ENCODE results near the gene ATRNL1. TPM values are rescaled to one million over a fixed set of nuclear protein-coding genes. Genes with fewer than 3 reads are reported as not detected.
"Not testable (repeated sequence)": the region's sequence is repeated elsewhere in the genome, so short reads cannot be mapped to it uniquely, and the experiment has no call there.

ATRNL1 gene
- polyA plus RNA-seq, 4 donors: 0.78 to 1.1 TPM; not detected in 2

DNA sequence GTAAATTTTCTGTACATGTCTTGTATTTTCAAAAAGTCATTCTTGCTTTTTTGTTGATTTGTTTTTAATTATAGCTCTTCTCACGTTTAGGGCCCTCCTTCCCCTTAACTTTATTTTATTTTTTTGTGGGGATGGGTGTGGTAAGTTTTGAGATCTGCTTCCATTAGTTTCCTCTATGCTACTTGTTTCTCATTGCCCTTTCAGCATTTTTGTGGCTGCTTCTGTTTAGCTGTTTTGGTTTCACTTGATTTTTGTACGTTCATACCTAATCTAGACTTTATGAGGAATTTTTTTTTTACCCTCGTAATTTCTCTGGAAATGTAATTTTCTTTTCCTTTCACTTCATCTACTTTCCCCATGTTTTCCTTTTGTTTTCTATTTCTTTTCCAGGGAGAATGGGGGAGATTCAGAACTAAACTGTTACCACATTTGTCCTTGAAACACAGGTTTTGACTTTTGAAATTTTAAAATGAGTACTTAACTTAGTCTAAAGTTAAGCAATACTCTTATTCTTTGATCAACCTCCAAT lies 80.8 kb downstream of the ATRNL1 start:
- no peaks in the 10 kb centered on the region for H3K27me3 ChIP-seq (ENCODE audit: control insufficient read depth in 3 of 3, insufficient read depth in 3 of 3, low read length in 3 of 3)
- no peak overlapping the region for H3K27ac ChIP-seq (ENCODE audit: low read depth in 1 of 3, low read length in 2 of 3)
- no peak for DNase-seq
- no peak for FAIRE-seq
- H3K9me3 ChIP-seq (ENCODE audit: control insufficient read depth in 2 of 2, insufficient read depth in 1 of 2, low read depth in 1 of 2, low read length in 1 of 2): no peaks in the 10 kb centered on the region
- H3K4me1 ChIP-seq (ENCODE audit: control insufficient read depth in 3 of 3, insufficient read depth in 2 of 3, low read depth in 1 of 3, low read length in 2 of 3): no peaks in the 10 kb centered on the region
- WGBS, 3 donors: 37 to 61% (median 48%) methylated on average over 3 of the region's 3 CpGs
- no peaks in the 10 kb centered on the region for H3K36me3 ChIP-seq (ENCODE audit: control insufficient read depth in 3 of 3, insufficient read depth in 2 of 3, low read depth in 1 of 3, low read length in 3 of 3)
- H3K4me3 ChIP-seq (ENCODE audit: low read depth in 1 of 3, low read length in 3 of 3): no peak overlapping the region

DNA sequence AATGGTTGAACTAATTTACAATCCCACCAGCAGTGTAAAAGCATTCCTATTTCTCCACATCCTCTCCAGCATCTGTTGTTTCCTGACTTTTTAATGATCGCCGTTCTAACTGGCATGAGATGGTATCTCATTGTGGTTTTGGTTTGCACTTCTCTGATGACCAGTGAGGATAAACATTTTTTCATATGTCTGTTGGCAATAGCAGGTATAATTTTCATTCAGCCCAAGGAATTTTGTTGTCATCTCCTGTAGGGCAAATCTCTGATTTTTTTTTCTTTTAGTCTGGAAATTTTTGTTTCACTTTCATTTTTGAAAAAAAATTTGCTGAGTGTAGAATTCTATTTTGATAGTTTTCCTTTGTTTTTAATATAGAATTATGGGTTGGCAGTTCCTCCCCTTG lies 114.1 kb downstream of the ATRNL1 start:
- 76 to 89% (median 88%) methylated on average over 2 of the region's 2 CpGs for WGBS, 3 donors
- H3K36me3 ChIP-seq (ENCODE audit: control insufficient read depth in 3 of 3, insufficient read depth in 2 of 3, low read depth in 1 of 3, low read length in 3 of 3); DNase-seq; H3K4me3 ChIP-seq (ENCODE audit: low read depth in 1 of 3, low read length in 3 of 3); H3K4me1 ChIP-seq (ENCODE audit: control insufficient read depth in 3 of 3, insufficient read depth in 2 of 3, low read depth in 1 of 3, low read length in 2 of 3); H3K27me3 ChIP-seq (ENCODE audit: control insufficient read depth in 3 of 3, insufficient read depth in 3 of 3, low read length in 3 of 3); H3K9me3 ChIP-seq (ENCODE audit: control insufficient read depth in 2 of 2, insufficient read depth in 1 of 2, low read depth in 1 of 2, low read length in 1 of 2); FAIRE-seq; H3K27ac ChIP-seq (ENCODE audit: low read depth in 1 of 3, low read length in 2 of 3): not testable (repeated sequence)

GRCh38 chr10:115209133-115209532 lies 116.0 kb downstream of the ATRNL1 start:
- 47 to 68% (median 51%) methylated on average over 1 of the region's 1 CpG for WGBS, 3 donors
- Histone ChIP-seq H3K9me3 (ENCODE audit: control insufficient read depth in 2 of 2, insufficient read depth in 1 of 2, low read depth in 1 of 2, low read length in 1 of 2) (no peaks in the 10 kb centered on the region), H3K36me3 (ENCODE audit: control insufficient read depth in 3 of 3, insufficient read depth in 2 of 3, low read depth in 1 of 3, low read length in 3 of 3) (no peaks in the 10 kb centered on the region), H3K27ac (ENCODE audit: low read depth in 1 of 3, low read length in 2 of 3) (no peak overlapping the region), H3K4me1 (ENCODE audit: control insufficient read depth in 3 of 3, insufficient read depth in 2 of 3, low read depth in 1 of 3, low read length in 2 of 3) (no peaks in the 10 kb centered on the region), H3K27me3 (ENCODE audit: control insufficient read depth in 3 of 3, insufficient read depth in 3 of 3, low read length in 3 of 3) (no peaks in the 10 kb centered on the region), H3K4me3 (ENCODE audit: low read depth in 1 of 3, low read length in 3 of 3) (no peak overlapping the region)
- FAIRE-seq (no peak), DNase-seq (no peak)

- FAIRE-seq (no peak), DNase-seq (no peak)
- H3K27ac ChIP-seq (ENCODE audit: low read depth in 1 of 3, low read length in 2 of 3): no peak overlapping the region
- no peaks in the 10 kb centered on the region for H3K4me1 ChIP-seq (ENCODE audit: control insufficient read depth in 3 of 3, insufficient read depth in 2 of 3, low read depth in 1 of 3, low read length in 2 of 3)
- H3K9me3 ChIP-seq (ENCODE audit: control insufficient read depth in 2 of 2, insufficient read depth in 1 of 2, low read depth in 1 of 2, low read length in 1 of 2): no peaks in the 10 kb centered on the region
- WGBS, 3 donors: 76 to 82% (median 80%) methylated on average over 2 of the region's 2 CpGs
- no peak overlapping the region for H3K4me3 ChIP-seq (ENCODE audit: low read depth in 1 of 3, low read length in 3 of 3)
- no peaks in the 10 kb centered on the region for H3K27me3 ChIP-seq (ENCODE audit: control insufficient read depth in 3 of 3, insufficient read depth in 3 of 3, low read length in 3 of 3)
- no peaks in the 10 kb centered on the region for H3K36me3 ChIP-seq (ENCODE audit: control insufficient read depth in 3 of 3, insufficient read depth in 2 of 3, low read depth in 1 of 3, low read length in 3 of 3)
These were observed 121.7 kb downstream of the ATRNL1 start for GRCh38 chr10:115214829-115215228.

GRCh38 chr10:115219203-115219602 lies 126.0 kb downstream of the ATRNL1 start:
- Histone ChIP-seq H3K9me3 (ENCODE audit: control insufficient read depth in 2 of 2, insufficient read depth in 1 of 2, low read depth in 1 of 2, low read length in 1 of 2) (no peaks in the 10 kb centered on the region), H3K27me3 (ENCODE audit: control insufficient read depth in 3 of 3, insufficient read depth in 3 of 3, low read length in 3 of 3) (no peaks in the 10 kb centered on the region), H3K4me1 (ENCODE audit: control insufficient read depth in 3 of 3, insufficient read depth in 2 of 3, low read depth in 1 of 3, low read length in 2 of 3) (no peaks in the 10 kb centered on the region), H3K36me3 (ENCODE audit: control insufficient read depth in 3 of 3, insufficient read depth in 2 of 3, low read depth in 1 of 3, low read length in 3 of 3) (no peaks in the 10 kb centered on the region), H3K27ac (ENCODE audit: low read depth in 1 of 3, low read length in 2 of 3) (no peak overlapping the region), H3K4me3 (ENCODE audit: low read depth in 1 of 3, low read length in 3 of 3) (no peak overlapping the region)
- WGBS, 3 donors: 59 to 84% (median 69%) methylated on average over 3 of the region's 3 CpGs
- DNase-seq (no peak), FAIRE-seq (no peak)

GRCh38 chr10:115222039-115222438 lies 128.9 kb downstream of the ATRNL1 start:
- DNase-seq (no peak), FAIRE-seq (no peak)

GRCh38 chr10:115239761-115240160 lies 146.6 kb downstream of the ATRNL1 start:
- Histone ChIP-seq H3K27ac (ENCODE audit: low read depth in 1 of 3, low read length in 2 of 3) (no peak overlapping the region), H3K9me3 (ENCODE audit: control insufficient read depth in 2 of 2, insufficient read depth in 1 of 2, low read depth in 1 of 2, low read length in 1 of 2) (no peaks in the 10 kb centered on the region), H3K4me1 (ENCODE audit: control insufficient read depth in 3 of 3, insufficient read depth in 2 of 3, low read depth in 1 of 3, low read length in 2 of 3) (no peaks in the 10 kb centered on the region), H3K27me3 (ENCODE audit: control insufficient read depth in 3 of 3, insufficient read depth in 3 of 3, low read length in 3 of 3) (no peaks in the 10 kb centered on the region), H3K36me3 (ENCODE audit: control insufficient read depth in 3 of 3, insufficient read depth in 2 of 3, low read depth in 1 of 3, low read length in 3 of 3) (no peaks in the 10 kb centered on the region), H3K4me3 (ENCODE audit: low read depth in 1 of 3, low read length in 3 of 3) (no peak overlapping the region)
- 84 to 90% (median 87%) methylated on average over 2 of the region's 2 CpGs for WGBS, 3 donors
- FAIRE-seq (no peak), DNase-seq (no peak)

More at GRCh38 chr10:115222039-115222438, 128.9 kb downstream of the ATRNL1 start:
- H3K4me1 ChIP-seq (ENCODE audit: control insufficient read depth in 3 of 3, insufficient read depth in 2 of 3, low read depth in 1 of 3, low read length in 2 of 3): no peaks in the 10 kb centered on the region
- H3K27me3 ChIP-seq (ENCODE audit: control insufficient read depth in 3 of 3, insufficient read depth in 3 of 3, low read length in 3 of 3): no peaks in the 10 kb centered on the region
- no peaks in the 10 kb centered on the region for H3K9me3 ChIP-seq (ENCODE audit: control insufficient read depth in 2 of 2, insufficient read depth in 1 of 2, low read depth in 1 of 2, low read length in 1 of 2)
- H3K27ac ChIP-seq (ENCODE audit: low read depth in 1 of 3, low read length in 2 of 3): no peak overlapping the region
- no peak overlapping the region for H3K4me3 ChIP-seq (ENCODE audit: low read depth in 1 of 3, low read length in 3 of 3)
- H3K36me3 ChIP-seq (ENCODE audit: control insufficient read depth in 3 of 3, insufficient read depth in 2 of 3, low read depth in 1 of 3, low read length in 3 of 3): no peaks in the 10 kb centered on the region

GRCh38 chr10:115250784-115251183 lies 157.6 kb downstream of the ATRNL1 start:
- WGBS, 3 donors: 89 to 92% (median 92%) methylated on average over 3 of the region's 3 CpGs
- no peaks in the 10 kb centered on the region for H3K9me3 ChIP-seq (ENCODE audit: control insufficient read depth in 2 of 2, insufficient read depth in 1 of 2, low read depth in 1 of 2, low read length in 1 of 2)
- H3K27ac ChIP-seq (ENCODE audit: low read depth in 1 of 3, low read length in 2 of 3): no peak overlapping the region
- H3K36me3 ChIP-seq (ENCODE audit: control insufficient read depth in 3 of 3, insufficient read depth in 2 of 3, low read depth in 1 of 3, low read length in 3 of 3): no peaks in the 10 kb centered on the region
- FAIRE-seq: no peak
- no peaks in the 10 kb centered on the region for H3K27me3 ChIP-seq (ENCODE audit: control insufficient read depth in 3 of 3, insufficient read depth in 3 of 3, low read length in 3 of 3)
- no peaks in the 10 kb centered on the region for H3K4me1 ChIP-seq (ENCODE audit: control insufficient read depth in 3 of 3, insufficient read depth in 2 of 3, low read depth in 1 of 3, low read length in 2 of 3)
- no peak for DNase-seq
- no peak overlapping the region for H3K4me3 ChIP-seq (ENCODE audit: low read depth in 1 of 3, low read length in 3 of 3)

GRCh38 chr10:115253765-115254164 lies 160.6 kb downstream of the ATRNL1 start:
- not testable (repeated sequence) for FAIRE-seq; H3K4me3 ChIP-seq (ENCODE audit: low read depth in 1 of 3, low read length in 3 of 3); H3K36me3 ChIP-seq (ENCODE audit: control insufficient read depth in 3 of 3, insufficient read depth in 2 of 3, low read depth in 1 of 3, low read length in 3 of 3); H3K27me3 ChIP-seq (ENCODE audit: control insufficient read depth in 3 of 3, insufficient read depth in 3 of 3, low read length in 3 of 3); H3K4me1 ChIP-seq (ENCODE audit: control insufficient read depth in 3 of 3, insufficient read depth in 2 of 3, low read depth in 1 of 3, low read length in 2 of 3); DNase-seq; H3K9me3 ChIP-seq (ENCODE audit: control insufficient read depth in 2 of 2, insufficient read depth in 1 of 2, low read depth in 1 of 2, low read length in 1 of 2); H3K27ac ChIP-seq (ENCODE audit: low read depth in 1 of 3, low read length in 2 of 3)
- WGBS, 3 donors: 89 to 100% (median 90%) methylated on average over 1 of the region's 1 CpG
